Kidney (tissue), 14 donors: ENCODE measurements around the gene LMNTD2. TPM values are rescaled to one million over a fixed set of nuclear protein-coding genes. Genes with fewer than 3 reads are reported as not detected.

Experiments used
- DNase-seq, 5 donors: peaks; one replicate each; pipeline ENCODE4 v3.0.0-alpha.2; 2013 to 2020
- FAIRE-seq: peaks from 2 replicates; lab custom pipeline; 2012; peaks lifted over from hg19 to GRCh38; lab: Jason Lieb, UNC
- H3K27ac ChIP-seq, 2 donors: one replicate each; pipeline ENCODE4 v1.7.0; 2013; ENCODE audit warnings: low read depth in 2 of 2, low read length in 2 of 2, inconsistent platforms in 1 of 2
- H3K27me3 ChIP-seq: one replicate; pipeline ENCODE4 v1.7.1; 2013; ENCODE audit warnings: low read length, inconsistent platforms; ENCODE audit not compliant: control insufficient read depth, insufficient read depth
- H3K36me3 ChIP-seq, 3 donors: one replicate each; pipeline versions ENCODE4 v1.7.0 to v1.7.1; 2013; ENCODE audit warnings: low read length in 3 of 3, control low read depth in 1 of 3, inconsistent platforms in 1 of 3; ENCODE audit not compliant: insufficient read depth in 3 of 3, control insufficient read depth in 2 of 3
- H3K4me1 ChIP-seq, 3 donors: one replicate each; pipeline versions ENCODE4 v1.7.0 to v1.7.1; 2013; ENCODE audit warnings: low read length in 3 of 3, inconsistent platforms in 1 of 3, low read depth in 1 of 3; ENCODE audit not compliant: control insufficient read depth in 2 of 3, insufficient read depth in 2 of 3
- H3K4me3 ChIP-seq, 3 donors: one replicate each; pipeline versions ENCODE4 v1.7.0 to v1.8.1; 2013; ENCODE audit warnings: low read length in 3 of 3, control low read depth in 1 of 3, inconsistent platforms in 1 of 3
- H3K9ac ChIP-seq, 3 donors: one replicate each; pipeline versions ENCODE4 v1.7.0 to v1.7.1; 2013; ENCODE audit warnings: low read length in 3 of 3, control low read depth in 1 of 3, inconsistent platforms in 1 of 3
- H3K9me3 ChIP-seq, 3 donors: one replicate each; pipeline versions ENCODE4 v1.7.0 to v1.7.1; 2013; ENCODE audit warnings: low read length in 3 of 3, control low read depth in 1 of 3, inconsistent platforms in 1 of 3; ENCODE audit not compliant: control insufficient read depth in 2 of 3, insufficient read depth in 1 of 3
- intact Hi-C: fragments of 100-400 bp; cut with DNase I; formaldehyde crosslinking; loops from one replicate; pipeline ENCODE4 v1.11.1; 2022
- polyA plus RNA-seq: library from polyadenylated mRNA; stranded (reverse); fragments of 350-450 nt; fragmentation: Illumina TruSeq; extraction: RNeasy Lipid Tissue Mini Kit (QIAGEN cat#74804); gene quantifications from one replicate; pipeline ENCODE4 v1.2.3, GENCODE V29; 2014; ENCODE audit warnings: low read depth, low replicate concordance; ENCODE audit not compliant: insufficient read depth
- total RNA-seq: library from RNA; stranded (reverse); fragmentation: NEBNext Ultra II Directional; extraction: Animal tissue kit (Norgen Biotek cat#: 25700); gene quantifications from one replicate; pipeline ENCODE4 v1.2.1, GENCODE V29; 2021
- TF ChIP-seq, protein P1 (sequence below): IDR thresholded peaks from 3 replicates; pipeline ENCODE4 v1.5.1; 2012; ENCODE audit warnings: mild to moderate bottlenecking, moderate library complexity, borderline replicate concordance; ENCODE audit not compliant: insufficient read depth; ENCODE audit errors: extremely low read depth
- donor health status: control.
- donor health status: control.
- donor health status: control.
- donor health status: control.
- donor health status: control.
- donor health status: DM: yes; HTN: yes; CAD: no.
- donor health status: Normal renal cell carcinoma (clear cell type).

LMNTD2 gene
- total and polyA plus RNA-seq, 2 donors from 2014 or later = 6.2 to 8.0 TPM

DNA sequence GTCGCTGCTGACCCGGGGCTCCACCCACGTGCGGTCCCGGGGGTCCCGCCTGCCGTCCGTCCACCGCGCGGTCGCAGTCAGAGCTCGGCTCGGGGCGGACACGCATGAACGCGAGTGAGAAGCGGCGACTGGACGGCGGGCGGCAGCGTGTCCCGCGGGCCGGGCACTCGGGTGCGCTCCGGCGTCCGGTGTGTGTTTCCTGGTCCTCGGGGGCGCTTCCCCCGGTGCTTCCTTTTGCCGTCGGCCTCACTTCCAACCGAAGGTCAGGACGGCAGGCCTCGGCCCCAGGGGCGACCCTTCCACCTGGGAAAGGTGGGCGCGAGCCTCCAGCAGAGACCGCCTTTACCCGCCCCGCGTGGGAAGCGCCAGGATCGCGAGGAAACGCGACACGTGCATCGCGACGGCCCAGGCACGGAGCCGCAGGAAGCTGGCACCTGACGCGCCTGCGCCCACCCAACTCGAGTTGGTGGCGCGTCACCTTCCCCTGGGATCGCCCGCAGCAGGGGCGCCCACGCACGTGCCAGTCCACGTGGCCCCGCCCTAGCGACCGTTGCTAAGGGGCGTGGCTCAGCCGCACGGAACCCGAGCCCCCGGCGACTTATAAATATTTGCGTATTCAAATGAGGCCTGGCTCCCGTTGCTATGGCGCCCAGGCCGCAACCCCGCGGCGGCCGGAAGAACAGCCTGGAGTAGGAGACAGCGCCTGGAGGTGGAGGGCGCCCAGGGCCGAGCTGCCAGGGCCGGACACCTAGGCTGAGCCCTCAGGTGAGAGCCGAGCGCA lies 23.5 kb downstream of the LMNTD2 start, which contains the start of gene LRRC56:
TSS of gene LRRC56 (plus strand) at position 687 of the 781 bp plus-strand sequence. CDS start 3,158 bp downstream, outside the sequence.
- TF ChIP-seq, protein P1, sequence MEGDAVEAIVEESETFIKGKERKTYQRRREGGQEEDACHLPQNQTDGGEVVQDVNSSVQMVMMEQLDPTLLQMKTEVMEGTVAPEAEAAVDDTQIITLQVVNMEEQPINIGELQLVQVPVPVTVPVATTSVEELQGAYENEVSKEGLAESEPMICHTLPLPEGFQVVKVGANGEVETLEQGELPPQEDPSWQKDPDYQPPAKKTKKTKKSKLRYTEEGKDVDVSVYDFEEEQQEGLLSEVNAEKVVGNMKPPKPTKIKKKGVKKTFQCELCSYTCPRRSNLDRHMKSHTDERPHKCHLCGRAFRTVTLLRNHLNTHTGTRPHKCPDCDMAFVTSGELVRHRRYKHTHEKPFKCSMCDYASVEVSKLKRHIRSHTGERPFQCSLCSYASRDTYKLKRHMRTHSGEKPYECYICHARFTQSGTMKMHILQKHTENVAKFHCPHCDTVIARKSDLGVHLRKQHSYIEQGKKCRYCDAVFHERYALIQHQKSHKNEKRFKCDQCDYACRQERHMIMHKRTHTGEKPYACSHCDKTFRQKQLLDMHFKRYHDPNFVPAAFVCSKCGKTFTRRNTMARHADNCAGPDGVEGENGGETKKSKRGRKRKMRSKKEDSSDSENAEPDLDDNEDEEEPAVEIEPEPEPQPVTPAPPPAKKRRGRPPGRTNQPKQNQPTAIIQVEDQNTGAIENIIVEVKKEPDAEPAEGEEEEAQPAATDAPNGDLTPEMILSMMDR = no peak
- H3K4me3 ChIP-seq = peak within 1 kb of the TSS in 2 of 3 donors; percentile 2 to 40
- peak; percentile 88 to 97 (median 93) for DNase-seq
- no peak within 1 kb of the TSS for H3K9ac ChIP-seq
- no peak for FAIRE-seq
- no peaks in the 10 kb centered on the region for H3K9me3 ChIP-seq
- intact Hi-C loops = no loop called here
- H3K27ac ChIP-seq = peak within 1 kb of the TSS; percentile 61 to 67
- H3K4me1 ChIP-seq = peaks cover 0 to 23% (median 4%) of the 10 kb centered on the region in 3 donors
- H3K36me3 ChIP-seq = no peaks in the 10 kb centered on the region
- H3K27me3 ChIP-seq = no peaks in the 10 kb centered on the region

DNA sequence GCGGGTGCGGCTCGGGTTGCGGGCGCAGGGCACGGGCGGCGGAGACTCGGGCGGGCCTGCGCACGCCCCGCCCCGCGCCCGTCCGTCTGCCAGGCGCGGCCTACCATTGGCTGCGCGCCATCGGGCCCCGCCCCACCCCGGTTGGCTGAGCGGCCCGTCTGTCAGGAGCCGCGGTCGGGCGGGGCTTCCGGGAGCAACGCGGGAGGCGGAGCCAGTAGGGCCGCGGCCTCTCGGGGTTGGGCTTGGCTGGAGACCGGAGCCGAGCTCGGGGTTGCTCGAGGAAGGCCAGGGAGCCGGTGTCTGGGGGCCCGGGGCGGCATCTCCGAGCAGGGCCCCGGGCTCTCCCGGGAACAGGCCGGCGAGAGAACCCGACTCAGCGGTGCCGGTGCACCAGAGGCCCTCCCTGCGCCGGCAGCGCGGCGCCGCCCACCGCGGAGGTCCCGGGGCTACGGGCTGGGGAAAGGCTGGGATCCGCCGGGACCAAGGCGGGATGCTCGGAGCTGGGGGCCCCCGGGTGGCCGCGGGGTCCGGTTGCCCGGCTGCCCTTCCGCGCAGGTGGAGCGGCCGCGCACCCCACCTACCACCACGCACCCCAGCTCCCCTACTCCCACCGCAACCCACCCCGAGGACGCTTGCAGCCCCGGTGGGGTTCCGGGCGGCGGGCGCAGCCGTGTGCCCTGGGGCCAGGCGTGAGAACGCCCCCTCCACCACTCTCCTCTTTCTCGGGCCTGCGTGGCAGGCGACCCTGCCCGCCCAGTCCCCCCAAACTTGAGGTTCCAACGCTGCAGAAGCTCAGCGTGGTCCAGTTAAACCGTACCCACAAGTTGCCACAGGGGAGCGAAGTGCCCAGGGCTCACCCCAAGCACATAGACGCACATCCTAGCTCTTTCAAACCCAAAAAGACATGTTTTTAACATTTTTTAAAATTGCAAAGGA lies 24.8 kb downstream of the LMNTD2 start, which contains the start of gene HRAS:
TSS of gene HRAS (minus strand) at position 58 of the 936 bp plus-strand sequence.
- DNase-seq (peak; percentile 96 to 99 (median 97)), FAIRE-seq (no peak)
- TF ChIP-seq, protein P1 = no peak
- intact Hi-C loops = no loop called here
- Histone ChIP-seq H3K27me3 (no peaks in the 10 kb centered on the region), H3K27ac (peak within 1 kb of the TSS; percentile 60 to 63), H3K4me3 (peak within 1 kb of the TSS; percentile 26 to 67 (median 50)), H3K36me3 (no peaks in the 10 kb centered on the region), H3K9ac (peak within 1 kb of the TSS in 2 of 3 donors; percentile 71 to 73), H3K4me1 (peaks cover 0 to 23% (median 4%) of the 10 kb centered on the region in 3 donors), H3K9me3 (no peaks in the 10 kb centered on the region)

DNA sequence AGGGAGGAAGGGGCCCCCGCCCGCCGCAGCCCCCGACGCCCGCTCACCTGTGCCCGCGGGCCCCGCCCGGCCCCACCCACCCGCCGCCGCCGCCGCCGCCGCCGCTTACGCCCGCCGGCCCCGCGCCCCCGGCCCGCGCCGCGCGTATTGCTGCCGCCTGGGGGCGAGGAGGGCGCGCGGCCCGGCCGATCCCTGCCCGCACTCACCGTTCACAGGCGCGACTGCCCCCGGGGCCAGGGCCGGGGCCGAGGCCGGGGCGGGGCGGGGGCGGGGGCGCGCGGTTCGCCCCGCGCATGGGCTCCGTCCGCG lies 25.4 kb downstream of the LMNTD2 start:
- no peaks in the 10 kb centered on the region for H3K27me3 ChIP-seq
- peaks cover 0 to 23% (median 4%) of the 10 kb centered on the region in 3 donors for H3K4me1 ChIP-seq
- no peaks in the 10 kb centered on the region for H3K36me3 ChIP-seq
- no peak for FAIRE-seq
- intact Hi-C loops = no loop called here
- H3K9me3 ChIP-seq = no peaks in the 10 kb centered on the region
- no peak for DNase-seq
- peak overlapping the region in 1 of 3 donors; percentile 67 for H3K4me3 ChIP-seq
- H3K27ac ChIP-seq = no peak overlapping the region
- H3K9ac ChIP-seq = no peak overlapping the region
- TF ChIP-seq, protein P1 = no peak
